KMS-11 (cell line): ENCODE data around the gene AMDHD1.

ENCODE experiments used
- H2AFZ ChIP-seq: fragments of 200-600 bp; sonication (generic); 2 replicates; pipeline ENCODE4 v1.6.1; 2016; ENCODE audit warnings: antibody characterized with exemption, mixed run types, low read depth
- H3K27ac ChIP-seq: fragments of 200-600 bp; sonication (generic); 2 replicates; pipeline ENCODE4 v1.6.1; 2016; ENCODE audit warnings: mild to moderate bottlenecking, mixed run types
- H3K27me3 ChIP-seq: fragments of 200-600 bp; sonication (generic); 2 replicates; pipeline ENCODE4 v1.6.1; 2017; ENCODE audit warnings: mild to moderate bottlenecking, low read depth, mixed run types, moderate library complexity; ENCODE audit not compliant: insufficient read depth
- H3K36me3 ChIP-seq: fragments of 200-600 bp; sonication (generic); 2 replicates; pipeline ENCODE4 v1.6.1; 2017; ENCODE audit warnings: mild to moderate bottlenecking, mixed run types; ENCODE audit not compliant: insufficient read depth
- H3K4me1 ChIP-seq: fragments of 200-600 bp; sonication (generic); 2 replicates; pipeline ENCODE4 v1.6.1; 2016; ENCODE audit warnings: mild to moderate bottlenecking, low read depth, mixed run types; ENCODE audit not compliant: poor library complexity, severe bottlenecking
- H3K4me2 ChIP-seq: fragments of 200-600 bp; sonication (generic); 2 replicates; pipeline ENCODE4 v1.7.0; 2016; ENCODE audit warnings: mild to moderate bottlenecking, mixed run types
- H3K4me3 ChIP-seq: fragments of 200-600 bp; sonication (generic); IDR thresholded peaks from 2 replicates; pipeline ENCODE4 v1.6.1; 2017; ENCODE audit warnings: low read depth, low read length, mixed read lengths; ENCODE audit not compliant: insufficient read depth
- H3K79me2 ChIP-seq: fragments of 200-600 bp; sonication (generic); 2 replicates; pipeline ENCODE4 v1.6.1; 2016; ENCODE audit warnings: low read depth, mixed run types; ENCODE audit not compliant: insufficient read depth
- H3K9ac ChIP-seq: fragments of 200-600 bp; sonication (generic); 2 replicates; pipeline ENCODE4 v1.6.1; 2016; ENCODE audit warnings: mild to moderate bottlenecking, mixed run types
- H4K20me1 ChIP-seq: fragments of 200-600 bp; sonication (generic); 2 replicates; pipeline ENCODE4 v1.6.1; 2016; ENCODE audit warnings: mild to moderate bottlenecking, mixed run types; ENCODE audit not compliant: insufficient read depth
- TF ChIP-seq, protein P1 (sequence below): fragments of 200-600 bp; sonication (generic); conservative IDR thresholded peaks from 2 replicates; pipeline ENCODE4 v1.6.1; 2017; ENCODE audit warnings: low read depth, mild to moderate bottlenecking, antibody characterized with exemption, low read length, moderate library complexity, mixed read lengths

Gene AMDHD1

DNA sequence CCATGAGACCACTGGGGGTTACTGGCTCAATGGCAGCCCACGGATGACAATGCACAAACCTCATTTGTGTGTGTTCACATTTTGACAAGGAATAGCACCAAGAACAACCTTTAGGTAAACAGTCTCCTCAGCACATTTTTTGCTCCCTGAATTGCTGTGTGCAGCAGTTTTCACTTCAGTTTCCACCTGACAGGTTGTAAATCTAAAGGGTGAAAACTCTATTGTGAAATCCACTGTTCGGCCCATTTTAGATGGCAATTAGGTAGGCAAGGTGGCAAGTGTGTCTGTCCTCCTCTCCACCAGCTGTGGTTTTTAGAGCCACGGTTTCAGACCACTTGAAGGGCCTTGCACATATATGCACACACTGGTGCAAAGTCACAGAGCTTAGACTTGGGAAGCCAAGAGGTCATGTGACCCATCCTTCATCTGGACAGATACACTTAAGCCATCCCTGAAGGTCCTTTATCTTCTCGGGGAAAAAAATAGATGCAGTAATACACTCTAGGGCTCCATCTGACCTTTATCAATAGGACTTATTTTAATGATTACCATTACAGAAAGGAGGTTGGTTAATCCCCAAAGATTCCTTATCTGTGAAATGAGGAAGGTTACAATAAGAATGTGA lies 29.8 kb downstream of the AMDHD1 start:
- H3K27ac ChIP-seq: no peak overlapping the region; the same call in 1 of the 2 replicates

DNA sequence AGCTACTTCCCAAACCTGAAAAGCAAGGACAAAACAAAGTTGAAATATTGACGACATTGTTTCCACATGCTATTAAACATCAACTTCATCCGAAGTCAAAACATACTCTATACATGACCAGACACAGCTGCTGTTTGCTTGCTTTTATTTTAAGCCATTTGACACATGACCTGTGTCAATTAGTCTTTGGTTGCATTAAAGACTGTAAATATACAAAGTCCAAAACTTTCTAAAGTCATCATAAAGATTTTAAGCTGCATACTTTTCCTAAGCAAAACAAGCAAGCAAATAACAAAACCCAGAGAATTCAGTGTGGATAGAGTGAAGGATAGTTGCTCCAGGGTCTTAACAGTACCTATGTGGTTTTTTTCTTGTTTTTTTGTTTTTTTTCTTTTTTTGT lies 31.2 kb downstream of the AMDHD1 start:
- Histone ChIP-seq H3K79me2 (no peaks in the 10 kb centered on the region), H3K27ac (no peak overlapping the region), H3K4me3 (no peak overlapping the region), H2AFZ (no peak overlapping the region), H3K4me1 (peaks cover 25% of the 10 kb centered on the region), H4K20me1 (no peaks in the 10 kb centered on the region), H3K27me3 (no peaks in the 10 kb centered on the region), H3K4me2 (no peak overlapping the region), H3K36me3 (no peaks in the 10 kb centered on the region), H3K9ac (no peak overlapping the region)
- TF ChIP-seq, protein P1, sequence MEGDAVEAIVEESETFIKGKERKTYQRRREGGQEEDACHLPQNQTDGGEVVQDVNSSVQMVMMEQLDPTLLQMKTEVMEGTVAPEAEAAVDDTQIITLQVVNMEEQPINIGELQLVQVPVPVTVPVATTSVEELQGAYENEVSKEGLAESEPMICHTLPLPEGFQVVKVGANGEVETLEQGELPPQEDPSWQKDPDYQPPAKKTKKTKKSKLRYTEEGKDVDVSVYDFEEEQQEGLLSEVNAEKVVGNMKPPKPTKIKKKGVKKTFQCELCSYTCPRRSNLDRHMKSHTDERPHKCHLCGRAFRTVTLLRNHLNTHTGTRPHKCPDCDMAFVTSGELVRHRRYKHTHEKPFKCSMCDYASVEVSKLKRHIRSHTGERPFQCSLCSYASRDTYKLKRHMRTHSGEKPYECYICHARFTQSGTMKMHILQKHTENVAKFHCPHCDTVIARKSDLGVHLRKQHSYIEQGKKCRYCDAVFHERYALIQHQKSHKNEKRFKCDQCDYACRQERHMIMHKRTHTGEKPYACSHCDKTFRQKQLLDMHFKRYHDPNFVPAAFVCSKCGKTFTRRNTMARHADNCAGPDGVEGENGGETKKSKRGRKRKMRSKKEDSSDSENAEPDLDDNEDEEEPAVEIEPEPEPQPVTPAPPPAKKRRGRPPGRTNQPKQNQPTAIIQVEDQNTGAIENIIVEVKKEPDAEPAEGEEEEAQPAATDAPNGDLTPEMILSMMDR: no peak

More for the DNA sequence above, 29.8 kb downstream of the AMDHD1 start:
- Histone ChIP-seq H3K9ac (no peak overlapping the region), H2AFZ (peak overlapping the region; percentile 11; the same call in 1 of the 2 replicates), H4K20me1 (no peaks in the 10 kb centered on the region), H3K27me3 (no peaks in the 10 kb centered on the region), H3K4me3 (no peak overlapping the region), H3K4me2 (peak overlapping the region; percentile 29; the same call in 1 of the 2 replicates), H3K4me1 (peaks cover 25% of the 10 kb centered on the region), H3K36me3 (no peaks in the 10 kb centered on the region), H3K79me2 (no peaks in the 10 kb centered on the region)
- TF ChIP-seq, protein P1: no peak

DNA sequence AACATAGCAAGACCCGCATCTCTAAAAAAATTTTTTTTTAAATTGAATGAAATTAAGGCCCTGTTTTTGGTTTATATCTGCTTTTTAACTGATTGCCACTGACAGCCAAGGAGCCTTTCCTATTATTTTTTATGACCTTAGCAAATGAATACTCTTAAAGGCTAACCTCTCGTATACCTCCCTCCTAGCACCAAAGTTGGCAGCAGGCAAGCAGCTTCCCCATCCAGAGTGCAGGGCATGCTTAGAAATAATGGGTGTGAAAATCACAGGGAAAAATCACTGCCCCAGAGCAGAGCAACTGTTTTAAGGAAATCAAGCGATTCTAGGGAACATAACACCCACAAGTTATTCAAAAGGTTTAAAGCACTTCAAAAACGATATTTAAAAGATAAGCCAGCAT lies 32.4 kb downstream of the AMDHD1 start:
- TF ChIP-seq, protein P1: no peak
- no peak overlapping the region for H3K27ac ChIP-seq
- no peak overlapping the region for H3K9ac ChIP-seq
- H3K4me2 ChIP-seq: no peak overlapping the region
- H3K79me2 ChIP-seq: no peaks in the 10 kb centered on the region
- H3K4me3 ChIP-seq: no peak overlapping the region
- H4K20me1 ChIP-seq: no peaks in the 10 kb centered on the region
- no peaks in the 10 kb centered on the region for H3K27me3 ChIP-seq
- no peak overlapping the region for H2AFZ ChIP-seq
- H3K4me1 ChIP-seq: peaks cover 25% of the 10 kb centered on the region
- H3K36me3 ChIP-seq: no peaks in the 10 kb centered on the region

DNA sequence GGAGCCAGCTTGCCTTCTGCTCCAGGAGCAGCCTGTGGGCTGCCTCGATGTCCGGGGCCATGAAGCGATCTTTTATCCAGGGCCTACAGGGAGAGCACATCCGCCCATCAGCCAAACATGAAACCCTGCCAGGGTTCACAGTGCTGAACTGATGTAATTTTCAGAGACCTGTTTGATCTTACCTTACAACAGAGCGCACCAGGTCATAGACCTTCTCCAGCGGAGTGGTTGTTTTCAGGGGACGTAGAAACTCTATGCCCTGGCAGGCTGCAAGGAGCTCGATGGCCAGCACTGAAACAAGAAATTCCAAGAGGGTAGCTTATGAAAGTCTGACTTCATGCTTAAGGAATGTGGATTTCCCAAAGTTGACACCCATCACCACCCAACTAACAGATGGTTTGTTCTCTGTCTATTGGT lies 33.3 kb downstream of the AMDHD1 start:
- no peaks in the 10 kb centered on the region for H3K36me3 ChIP-seq
- no peaks in the 10 kb centered on the region for H3K79me2 ChIP-seq
- no peak overlapping the region for H3K4me3 ChIP-seq
- no peaks in the 10 kb centered on the region for H3K27me3 ChIP-seq
- H3K4me1 ChIP-seq: peaks cover 25% of the 10 kb centered on the region
- no peak overlapping the region for H3K27ac ChIP-seq
- no peak overlapping the region for H2AFZ ChIP-seq
- no peaks in the 10 kb centered on the region for H4K20me1 ChIP-seq
- no peak overlapping the region for H3K9ac ChIP-seq
- H3K4me2 ChIP-seq: no peak overlapping the region
- TF ChIP-seq, protein P1: no peak
